Activated T-helper 1 cell treated with Interleukin-2 at 50 U/mL for 16 hours (primary cell): Measurements from ENCODE around the gene KNOP1.
"Not testable (repeated sequence)": the region's sequence is repeated elsewhere in the genome, so short reads cannot be mapped to it uniquely, and the experiment has no call there.

Experiments
- DNase-seq: peaks from one replicate; pipeline ENCODE4 v3.0.0-alpha.2; 2020; ENCODE audit warnings: low read depth

The KNOP1 gene

DNA sequence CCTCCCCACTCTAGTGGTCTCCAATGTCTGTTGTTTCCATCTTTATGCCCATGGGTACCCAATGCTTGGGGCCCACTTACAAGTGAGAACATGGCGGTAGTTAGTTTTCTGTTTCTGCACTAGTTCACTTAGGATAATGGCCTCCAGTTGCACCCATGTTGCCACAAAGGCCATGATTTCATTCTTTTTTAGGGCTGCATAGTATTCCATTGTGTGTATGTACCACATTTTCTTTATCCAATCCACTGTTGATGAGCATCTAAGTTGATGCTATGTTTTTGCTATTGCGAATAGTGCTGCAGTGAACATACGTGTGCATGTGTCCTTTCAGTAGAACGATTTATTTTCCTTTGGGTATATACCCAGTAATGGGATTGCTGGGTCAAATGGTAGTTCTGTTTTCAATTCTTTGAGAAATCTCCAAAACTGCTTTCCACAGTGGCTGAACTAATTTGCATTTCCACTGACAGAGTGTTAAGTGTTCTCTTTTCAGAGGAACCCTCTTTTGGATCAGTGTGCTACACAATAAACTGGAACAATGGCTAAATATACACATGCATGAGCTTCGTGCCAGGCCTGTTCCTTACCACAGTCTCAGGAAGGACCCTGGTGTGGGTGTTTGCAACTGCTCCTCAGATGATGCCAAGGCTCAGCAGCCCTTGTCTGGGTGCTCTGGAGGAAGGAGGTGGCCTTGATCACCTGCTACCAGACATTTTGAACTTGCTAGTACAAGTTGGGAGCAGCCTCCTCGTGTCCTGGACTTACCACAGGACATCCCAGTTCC lies 34.4 kb downstream of the KNOP1 start:
- DNase-seq = no peak

- DNase-seq = no peak
Observed at GRCh38 chr16:19681637-19682036, 36.4 kb downstream of the KNOP1 start.

GRCh38 chr16:19680881-19681340 lies 37.1 kb downstream of the KNOP1 start:
- DNase-seq = no peak

GRCh38 chr16:19679281-19679680 lies 38.7 kb downstream of the KNOP1 start:
- DNase-seq = not testable (repeated sequence)

- no peak for DNase-seq
Observed at GRCh38 chr16:19678804-19679203, 39.2 kb downstream of the KNOP1 start.

DNA sequence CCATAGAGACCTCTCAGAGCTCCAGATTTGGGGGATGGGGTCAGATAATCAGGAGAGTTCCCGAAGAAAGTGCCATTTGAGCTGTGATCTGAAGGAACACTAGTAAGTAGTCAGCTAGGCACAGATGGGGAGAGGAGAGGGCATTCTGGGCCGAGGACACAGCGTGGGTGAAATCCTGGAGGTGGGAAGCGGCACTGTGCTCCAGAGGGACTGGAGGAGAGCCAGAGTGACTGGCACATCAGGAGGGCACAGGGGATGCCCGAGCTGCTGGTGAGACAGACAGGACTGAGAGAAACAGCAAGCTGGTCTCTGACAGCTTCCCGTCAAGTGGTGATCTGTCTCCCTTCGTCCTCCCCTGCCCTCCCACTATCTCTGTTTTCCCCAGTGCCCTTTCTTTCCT lies 40.6 kb downstream of the KNOP1 start:
- no peak for DNase-seq

DNA sequence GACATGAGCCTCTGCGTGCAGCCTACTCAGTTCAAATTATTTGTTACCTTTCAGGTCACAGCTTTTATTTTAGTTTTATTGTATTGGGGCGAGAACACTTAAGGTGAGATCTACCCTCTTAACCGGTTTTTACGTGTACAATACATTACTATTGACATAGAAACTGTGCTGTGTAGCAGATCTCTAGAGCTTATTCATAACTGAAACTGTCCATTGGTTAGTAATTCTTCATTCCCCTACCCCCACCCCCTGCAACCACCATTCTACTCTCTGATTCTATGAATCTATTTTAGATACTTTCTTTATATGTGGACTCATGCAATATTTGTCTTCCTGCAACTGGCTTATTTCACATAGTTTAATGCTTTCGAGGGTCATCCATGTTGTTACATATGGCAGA lies 43.5 kb downstream of the KNOP1 start:
- DNase-seq = no peak

DNA sequence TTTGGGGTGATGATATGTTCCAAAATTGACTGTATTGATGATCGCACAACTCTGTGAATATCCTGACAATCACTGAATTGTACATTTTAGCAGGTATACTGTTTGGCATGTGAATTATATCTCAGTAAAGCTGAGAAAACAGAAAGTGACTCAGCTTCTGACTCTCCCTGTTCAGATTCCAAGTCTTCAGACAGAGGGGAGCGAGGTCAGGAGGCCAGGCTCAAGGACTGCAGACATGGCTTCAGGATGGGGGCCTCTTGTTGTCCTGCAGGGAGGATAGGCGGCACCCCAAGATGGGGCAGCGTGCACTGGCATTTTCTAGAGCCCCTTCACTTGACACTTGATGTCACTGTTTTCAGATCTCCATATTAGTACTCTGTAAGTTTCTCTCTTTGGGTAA lies 45.6 kb downstream of the KNOP1 start:
- no peak for DNase-seq

DNA sequence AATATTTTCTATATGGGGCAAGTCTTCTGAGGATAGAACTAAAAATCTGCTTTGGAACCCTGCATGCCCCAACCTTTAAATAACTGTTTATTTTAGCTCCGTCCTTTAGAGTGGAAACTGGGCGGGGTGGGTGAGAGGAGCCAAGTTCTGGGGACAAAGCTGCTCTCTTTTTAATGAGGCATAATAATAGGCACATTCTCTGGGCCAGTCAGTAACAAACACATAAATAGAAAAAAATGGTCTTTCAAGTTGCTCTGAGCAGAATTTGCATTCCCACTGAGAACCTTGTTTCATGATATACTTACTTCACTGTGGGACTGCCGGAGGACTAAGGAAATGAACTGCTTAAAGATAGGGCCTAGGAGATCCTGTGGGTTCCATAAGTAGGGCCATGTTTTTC lies 51.5 kb downstream of the KNOP1 start:
- no peak for DNase-seq

DNA sequence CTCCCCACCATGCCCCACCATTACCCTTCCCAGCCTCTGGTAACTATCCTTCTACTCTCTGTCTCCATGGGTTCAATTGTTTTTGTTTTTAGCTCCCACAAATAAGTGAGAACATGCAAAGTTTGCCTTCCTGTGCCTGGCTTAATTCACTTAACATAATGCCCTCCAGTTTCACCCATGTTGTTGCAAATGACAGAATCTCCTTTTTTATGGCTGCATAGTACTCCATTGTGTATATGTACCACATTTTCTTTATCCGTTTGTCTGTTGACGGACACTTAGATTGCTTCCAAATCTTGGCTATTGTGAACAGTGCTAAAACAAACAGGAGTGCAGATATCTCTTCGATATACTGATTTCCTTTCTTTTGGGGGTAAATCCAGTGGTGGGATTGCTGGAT lies 52.7 kb downstream of the KNOP1 start:
- not testable (repeated sequence) for DNase-seq

- DNase-seq = no peak
Observed at GRCh38 chr16:19664166-19664565, 53.9 kb downstream of the KNOP1 start.

GRCh38 chr16:19662351-19662750 lies 55.7 kb downstream of the KNOP1 start:
- DNase-seq = no peak

GRCh38 chr16:19660432-19660831 lies 57.6 kb downstream of the KNOP1 start:
- no peak for DNase-seq

- no peak for DNase-seq
Observed at GRCh38 chr16:19659554-19659953, 58.5 kb downstream of the KNOP1 start.

GRCh38 chr16:19657831-19658230 lies 60.2 kb downstream of the KNOP1 start:
- DNase-seq = no peak

DNA sequence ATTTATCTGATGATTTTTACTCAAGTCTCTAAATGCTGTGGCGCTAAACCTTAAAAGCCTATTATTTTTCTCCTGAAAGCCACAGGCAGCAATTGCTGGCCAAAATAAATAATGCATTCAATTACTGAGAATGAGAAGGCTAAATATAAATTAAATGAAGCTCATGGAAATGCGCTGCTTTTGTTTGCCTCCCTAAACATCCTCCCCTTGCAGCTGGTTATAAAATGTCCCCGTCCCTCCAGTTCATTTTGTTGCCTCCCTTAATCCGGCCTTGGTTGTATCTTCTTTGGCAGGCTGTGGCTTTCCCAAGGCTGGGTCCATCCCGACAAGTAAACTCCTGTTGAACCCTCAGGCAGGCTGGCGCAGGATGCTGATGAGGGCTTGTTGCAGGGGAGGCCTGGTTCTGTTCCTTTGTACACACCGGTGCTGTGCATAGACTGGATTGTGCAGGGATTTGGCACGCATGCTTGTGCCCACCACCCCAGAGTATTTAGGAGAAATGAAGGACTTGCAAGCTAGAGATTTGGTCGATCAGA lies 62.7 kb downstream of the KNOP1 start:
- no peak for DNase-seq

DNA sequence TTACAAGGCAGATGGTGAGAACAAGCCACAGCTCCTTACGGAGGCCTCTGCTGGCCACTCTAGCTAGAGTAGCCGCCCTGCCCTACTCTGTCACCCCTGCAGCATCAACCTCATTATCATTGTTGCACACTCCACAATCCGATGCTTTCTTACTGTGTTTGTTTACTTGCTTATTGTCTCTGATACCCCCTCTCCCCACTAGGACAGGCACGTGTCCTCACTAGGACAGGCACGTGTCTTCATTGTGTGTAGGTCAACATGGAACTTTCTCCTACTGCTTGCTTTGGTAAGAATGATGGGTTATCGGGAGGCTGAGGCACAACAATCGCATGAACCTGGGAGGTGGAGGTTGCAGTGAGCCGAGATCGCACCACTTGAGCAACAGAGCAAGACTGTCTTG lies 63.9 kb downstream of the KNOP1 start:
- DNase-seq = no peak
